K562 (cell line): ENCODE data around the gene RBP7. TPM values are rescaled to one million over a fixed set of nuclear protein-coding genes. Genes with fewer than 3 reads are reported as not detected.
A peak's percentile ranks its signal among the peaks of the same experiment; 100 is the strongest.

Experiments
- JUNB ChIP-seq: fragments of 450-650 bp; formaldehyde crosslinking; conservative IDR thresholded peaks from 2 replicates; pipeline ENCODE4 v1.4.0; 2020; ENCODE audit warnings: mild to moderate bottlenecking
- KDM5B ChIP-seq: fragments of 200-600 bp; sonication (generic); IDR thresholded peaks from 2 replicates; pipeline ENCODE4 v1.6.1; 2012; ENCODE audit warnings: low read depth, mild to moderate bottlenecking, moderate library complexity, low read length, control low read depth, inconsistent platforms; ENCODE audit not compliant: insufficient replicate concordance
- MAFF ChIP-seq: IDR thresholded peaks from 2 replicates; pipeline ENCODE4 v1.6.1; 2012; ENCODE audit warnings: low read length, improper control_type of control experiment
- NCOA4 ChIP-seq: fragments of 450-650 bp; IDR thresholded peaks from 2 replicates; pipeline ENCODE4 v1.6.1; 2018; ENCODE audit warnings: mild to moderate bottlenecking; ENCODE audit not compliant: partially characterized antibody
- NR2C2 ChIP-seq, 2 experiments: fragments of 200-800 bp in 1 of 2; sonication (Bioruptor generic) in 1 of 2; sonication (generic) in 1 of 2; formaldehyde crosslinking in 1 of 2; IDR thresholded peaks; 2 replicates each; pipeline versions ENCODE4 v1.6.1 to v1.8.0; 2016 to 2022; ENCODE audit warnings: mild to moderate bottlenecking in 1 of 2, missing compliant biosample characterization in 1 of 2, missing genetic modification characterization in 1 of 2, missing genetic modification reagents in 1 of 2
- SRF ChIP-seq, 2 experiments: fragments of 250-450, 450-650 bp in 1 of 2; sonication (Bioruptor Pico) in 1 of 2; sonication (generic) in 1 of 2; formaldehyde crosslinking; IDR thresholded peaks; 2 replicates each; pipeline versions ENCODE4 v1.5.0 to v1.5.1; 2020 to 2022; ENCODE audit warnings: mild to moderate bottlenecking in 1 of 2, missing genetic modification reagents in 1 of 2
- ZFPM2 ChIP-seq: fragments of 250-450 bp; sonication (Bioruptor Pico); IDR thresholded peaks from 2 replicates; pipeline ENCODE4 v1.5.1; 2022; ENCODE audit warnings: mild to moderate bottlenecking
- ZNF140 ChIP-seq: fragments of 250-450 bp; sonication (Bioruptor Pico); IDR thresholded peaks from 2 replicates; pipeline ENCODE4 v1.8.0; 2021; ENCODE audit warnings: moderate library complexity, mild to moderate bottlenecking, inconsistent platforms
- ZNF175 ChIP-seq: fragments of 200-800 bp; sonication (Bioruptor generic); IDR thresholded peaks from 2 replicates; pipeline ENCODE4 v1.6.1; 2016; ENCODE audit warnings: low read depth, mild to moderate bottlenecking, missing genetic modification characterization, missing compliant biosample characterization
- ZNF316 ChIP-seq: fragments of 450-650 bp; IDR thresholded peaks from 2 replicates; pipeline ENCODE4 v1.6.1; 2016
- ZNF324 ChIP-seq: fragments of 250-450 bp; sonication (Bioruptor Pico); IDR thresholded peaks from 2 replicates; pipeline ENCODE4 v1.4.0; 2020; ENCODE audit warnings: mild to moderate bottlenecking
- ZNF695 ChIP-seq: fragments of 450-650 bp; formaldehyde crosslinking; IDR thresholded peaks from 2 replicates; pipeline ENCODE4 v1.4.0; 2020; ENCODE audit warnings: mild to moderate bottlenecking, moderate library complexity
- ZNF785 ChIP-seq: fragments of 250-450 bp; sonication (Bioruptor Pico); IDR thresholded peaks from 2 replicates; pipeline ENCODE4 v1.4.0; 2020; ENCODE audit warnings: mild to moderate bottlenecking
- ZSCAN32 ChIP-seq: fragments of 450-650 bp; formaldehyde crosslinking; IDR thresholded peaks from 2 replicates; pipeline ENCODE4 v1.4.0; 2020; ENCODE audit warnings: mild to moderate bottlenecking, moderate library complexity
- polyA plus RNA-seq, 8 experiments: library from polyadenylated mRNA; depleted of rRNA in 4 of 8; stranded (reverse) in 5 of 8; unstranded in 3 of 8; fragments of >200 nt; fragmentation: Nextera tagmentation in 2 of 8; fragmentation: Illumina TruSeq in 1 of 8; extraction: Ambion mirVana in 2 of 8; extraction: Trizol in 1 of 8; gene quantifications; 2 replicates each; pipeline versions ENCODE4 v1.2.1 to v1.2.3, GENCODE V29; 2011 to 2014; ENCODE audit warnings: inconsistent platforms in 1 of 8, missing spikeins in 1 of 8
- total RNA-seq, 7 experiments: library from RNA; depleted of rRNA in 6 of 7; stranded (reverse); fragments of >200 nt in 6 of 7; fragmentation: Illumina TruSeq in 2 of 7; extraction: Trizol in 2 of 7; gene quantifications; 2 replicates each; pipeline versions ENCODE4 v1.2.1 to v1.2.3, GENCODE V29; 2011 to 2021; ENCODE audit warnings: low replicate concordance in 1 of 7
- TF ChIP-seq, protein P1 (sequence below): fragments of 450-650 bp; IDR thresholded peaks from 2 replicates; pipeline ENCODE4 v1.6.1; 2016; ENCODE audit warnings: mild to moderate bottlenecking, moderate library complexity

The RBP7 gene
- total and polyA plus RNA-seq, 9 of the 15 experiments (the other 6 are each of a cell fraction or from before 2014, with no cell fraction given): not detected

DNA sequence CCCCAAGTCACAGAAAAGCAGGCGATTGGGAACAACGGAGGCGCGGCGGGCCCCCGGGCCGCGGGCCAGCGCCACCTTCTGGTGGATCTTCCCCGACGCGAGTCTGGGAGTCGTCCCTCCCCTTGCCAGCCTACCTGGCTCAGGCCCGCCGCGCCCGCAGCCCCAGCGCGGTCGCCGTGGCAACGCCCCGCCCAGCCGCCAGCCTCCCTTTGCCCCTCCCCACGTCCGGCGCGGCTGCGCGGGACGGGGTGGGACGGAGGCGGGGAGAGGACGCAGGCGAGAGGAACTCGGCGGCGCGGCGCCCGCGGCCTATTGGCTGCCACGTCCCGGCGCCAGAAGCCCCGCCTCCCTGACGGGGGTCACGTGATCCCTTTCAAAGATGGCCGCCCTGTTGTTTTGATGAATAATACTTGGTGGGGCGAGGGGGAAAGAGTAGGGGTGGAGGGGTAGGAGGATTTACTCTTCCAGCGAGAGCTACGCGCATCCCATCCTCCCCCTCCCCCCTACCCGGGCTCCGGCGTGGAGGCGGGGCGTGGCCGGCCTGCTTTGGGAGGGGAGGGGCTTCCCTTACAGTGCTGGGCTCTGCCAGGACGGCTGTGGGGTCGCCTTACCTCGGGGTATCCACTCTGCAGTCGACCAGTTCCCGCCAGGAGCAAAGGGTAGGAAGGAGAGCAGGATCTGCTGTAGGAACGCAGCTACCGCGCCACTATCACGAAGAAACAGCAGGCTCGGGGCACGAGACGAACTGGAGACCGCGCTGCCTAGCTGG lies 35.7 kb downstream of the RBP7 start, which contains the start of gene UBE4B (continued):
- TF ChIP-seq JUNB (no peak), ZSCAN32 (CRISPR knock-in tag) (no peak), ZNF316 (no peak), MAFF (no peak), NCOA4 (no peak), ZNF324 (CRISPR knock-in tag) (peak; percentile 22; the same call in 1 of the 2 replicates), ZNF140 (no peak), ZNF695 (CRISPR knock-in tag) (no peak), ZNF785 (CRISPR knock-in tag) (no peak), KDM5B (no peak), NR2C2 (CRISPR knock-in tag; IDR thresholded peaks at IDR 0.05) (no peak), NR2C2 (tag; IDR thresholded peaks at IDR 0.05) (no peak), SRF (CRISPR knock-in tag; IDR thresholded peaks at IDR 0.05) (0 out of 4 replicates have a peak, but pooled peaks of 1 of the 2 experiments have one; percentile 33), ZNF175 (CRISPR knock-in tag) (no peak), ZFPM2 (CRISPR knock-in tag) (no peak)
- TF ChIP-seq, protein P1, sequence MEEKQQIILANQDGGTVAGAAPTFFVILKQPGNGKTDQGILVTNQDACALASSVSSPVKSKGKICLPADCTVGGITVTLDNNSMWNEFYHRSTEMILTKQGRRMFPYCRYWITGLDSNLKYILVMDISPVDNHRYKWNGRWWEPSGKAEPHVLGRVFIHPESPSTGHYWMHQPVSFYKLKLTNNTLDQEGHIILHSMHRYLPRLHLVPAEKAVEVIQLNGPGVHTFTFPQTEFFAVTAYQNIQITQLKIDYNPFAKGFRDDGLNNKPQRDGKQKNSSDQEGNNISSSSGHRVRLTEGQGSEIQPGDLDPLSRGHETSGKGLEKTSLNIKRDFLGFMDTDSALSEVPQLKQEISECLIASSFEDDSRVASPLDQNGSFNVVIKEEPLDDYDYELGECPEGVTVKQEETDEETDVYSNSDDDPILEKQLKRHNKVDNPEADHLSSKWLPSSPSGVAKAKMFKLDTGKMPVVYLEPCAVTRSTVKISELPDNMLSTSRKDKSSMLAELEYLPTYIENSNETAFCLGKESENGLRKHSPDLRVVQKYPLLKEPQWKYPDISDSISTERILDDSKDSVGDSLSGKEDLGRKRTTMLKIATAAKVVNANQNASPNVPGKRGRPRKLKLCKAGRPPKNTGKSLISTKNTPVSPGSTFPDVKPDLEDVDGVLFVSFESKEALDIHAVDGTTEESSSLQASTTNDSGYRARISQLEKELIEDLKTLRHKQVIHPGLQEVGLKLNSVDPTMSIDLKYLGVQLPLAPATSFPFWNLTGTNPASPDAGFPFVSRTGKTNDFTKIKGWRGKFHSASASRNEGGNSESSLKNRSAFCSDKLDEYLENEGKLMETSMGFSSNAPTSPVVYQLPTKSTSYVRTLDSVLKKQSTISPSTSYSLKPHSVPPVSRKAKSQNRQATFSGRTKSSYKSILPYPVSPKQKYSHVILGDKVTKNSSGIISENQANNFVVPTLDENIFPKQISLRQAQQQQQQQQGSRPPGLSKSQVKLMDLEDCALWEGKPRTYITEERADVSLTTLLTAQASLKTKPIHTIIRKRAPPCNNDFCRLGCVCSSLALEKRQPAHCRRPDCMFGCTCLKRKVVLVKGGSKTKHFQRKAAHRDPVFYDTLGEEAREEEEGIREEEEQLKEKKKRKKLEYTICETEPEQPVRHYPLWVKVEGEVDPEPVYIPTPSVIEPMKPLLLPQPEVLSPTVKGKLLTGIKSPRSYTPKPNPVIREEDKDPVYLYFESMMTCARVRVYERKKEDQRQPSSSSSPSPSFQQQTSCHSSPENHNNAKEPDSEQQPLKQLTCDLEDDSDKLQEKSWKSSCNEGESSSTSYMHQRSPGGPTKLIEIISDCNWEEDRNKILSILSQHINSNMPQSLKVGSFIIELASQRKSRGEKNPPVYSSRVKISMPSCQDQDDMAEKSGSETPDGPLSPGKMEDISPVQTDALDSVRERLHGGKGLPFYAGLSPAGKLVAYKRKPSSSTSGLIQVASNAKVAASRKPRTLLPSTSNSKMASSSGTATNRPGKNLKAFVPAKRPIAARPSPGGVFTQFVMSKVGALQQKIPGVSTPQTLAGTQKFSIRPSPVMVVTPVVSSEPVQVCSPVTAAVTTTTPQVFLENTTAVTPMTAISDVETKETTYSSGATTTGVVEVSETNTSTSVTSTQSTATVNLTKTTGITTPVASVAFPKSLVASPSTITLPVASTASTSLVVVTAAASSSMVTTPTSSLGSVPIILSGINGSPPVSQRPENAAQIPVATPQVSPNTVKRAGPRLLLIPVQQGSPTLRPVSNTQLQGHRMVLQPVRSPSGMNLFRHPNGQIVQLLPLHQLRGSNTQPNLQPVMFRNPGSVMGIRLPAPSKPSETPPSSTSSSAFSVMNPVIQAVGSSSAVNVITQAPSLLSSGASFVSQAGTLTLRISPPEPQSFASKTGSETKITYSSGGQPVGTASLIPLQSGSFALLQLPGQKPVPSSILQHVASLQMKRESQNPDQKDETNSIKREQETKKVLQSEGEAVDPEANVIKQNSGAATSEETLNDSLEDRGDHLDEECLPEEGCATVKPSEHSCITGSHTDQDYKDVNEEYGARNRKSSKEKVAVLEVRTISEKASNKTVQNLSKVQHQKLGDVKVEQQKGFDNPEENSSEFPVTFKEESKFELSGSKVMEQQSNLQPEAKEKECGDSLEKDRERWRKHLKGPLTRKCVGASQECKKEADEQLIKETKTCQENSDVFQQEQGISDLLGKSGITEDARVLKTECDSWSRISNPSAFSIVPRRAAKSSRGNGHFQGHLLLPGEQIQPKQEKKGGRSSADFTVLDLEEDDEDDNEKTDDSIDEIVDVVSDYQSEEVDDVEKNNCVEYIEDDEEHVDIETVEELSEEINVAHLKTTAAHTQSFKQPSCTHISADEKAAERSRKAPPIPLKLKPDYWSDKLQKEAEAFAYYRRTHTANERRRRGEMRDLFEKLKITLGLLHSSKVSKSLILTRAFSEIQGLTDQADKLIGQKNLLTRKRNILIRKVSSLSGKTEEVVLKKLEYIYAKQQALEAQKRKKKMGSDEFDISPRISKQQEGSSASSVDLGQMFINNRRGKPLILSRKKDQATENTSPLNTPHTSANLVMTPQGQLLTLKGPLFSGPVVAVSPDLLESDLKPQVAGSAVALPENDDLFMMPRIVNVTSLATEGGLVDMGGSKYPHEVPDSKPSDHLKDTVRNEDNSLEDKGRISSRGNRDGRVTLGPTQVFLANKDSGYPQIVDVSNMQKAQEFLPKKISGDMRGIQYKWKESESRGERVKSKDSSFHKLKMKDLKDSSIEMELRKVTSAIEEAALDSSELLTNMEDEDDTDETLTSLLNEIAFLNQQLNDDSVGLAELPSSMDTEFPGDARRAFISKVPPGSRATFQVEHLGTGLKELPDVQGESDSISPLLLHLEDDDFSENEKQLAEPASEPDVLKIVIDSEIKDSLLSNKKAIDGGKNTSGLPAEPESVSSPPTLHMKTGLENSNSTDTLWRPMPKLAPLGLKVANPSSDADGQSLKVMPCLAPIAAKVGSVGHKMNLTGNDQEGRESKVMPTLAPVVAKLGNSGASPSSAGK: no peak
